K562 (cell line): ENCODE data around the gene KLHDC10. TPM values are rescaled to one million over a fixed set of nuclear protein-coding genes. Genes with fewer than 3 reads are reported as not detected.

Source experiments
- CAMTA2 ChIP-seq: fragments of 250-450 bp; sonication (Bioruptor Pico); conservative IDR thresholded peaks from 2 replicates; pipeline ENCODE4 v1.5.1; 2022
- NR0B1 ChIP-seq: fragments of 450-650 bp; IDR thresholded peaks from one replicate; pipeline ENCODE4 v1.6.1; 2018; ENCODE audit warnings: mild to moderate bottlenecking, moderate library complexity; ENCODE audit not compliant: partially characterized antibody
- POLR2G ChIP-seq: fragments of 200-400 bp; formaldehyde crosslinking; IDR thresholded peaks from 2 replicates; pipeline ENCODE4 v1.6.1; 2017; ENCODE audit warnings: low read depth, mild to moderate bottlenecking, antibody characterized with exemption, low read length, moderate library complexity
- RREB1 ChIP-seq: fragments of 250-450 bp; sonication (Bioruptor Pico); IDR thresholded peaks from 2 replicates; pipeline ENCODE4 v1.4.0; 2020
- SIN3B ChIP-seq: fragments of 450-650 bp; IDR thresholded peaks from 2 replicates; pipeline ENCODE4 v1.6.1; 2017; ENCODE audit warnings: low read depth, mild to moderate bottlenecking, moderate library complexity
- SRSF3 ChIP-seq: fragments of 200-400 bp; formaldehyde crosslinking; IDR thresholded peaks from 2 replicates; pipeline ENCODE4 v1.6.1; 2016; ENCODE audit warnings: mild to moderate bottlenecking, low read length, moderate library complexity; ENCODE audit not compliant: insufficient read depth
- ZNF24 ChIP-seq: fragments of 450-650 bp; IDR thresholded peaks from 2 replicates; pipeline ENCODE4 v1.6.1; 2016
- ZNF280A ChIP-seq: fragments of 450-650 bp; IDR thresholded peaks from 2 replicates; pipeline ENCODE4 v1.6.1; 2018; ENCODE audit warnings: mild to moderate bottlenecking, low read depth; ENCODE audit not compliant: partially characterized antibody
- ZNF41 ChIP-seq: fragments of 250-450 bp; sonication (Bioruptor Pico); conservative IDR thresholded peaks from 2 replicates; pipeline ENCODE4 v1.4.0; 2020; ENCODE audit warnings: mild to moderate bottlenecking
- polyA plus RNA-seq, 8 experiments: library from polyadenylated mRNA; depleted of rRNA in 4 of 8; stranded (reverse) in 5 of 8; unstranded in 3 of 8; fragments of >200 nt; fragmentation: Nextera tagmentation in 2 of 8; fragmentation: Illumina TruSeq in 1 of 8; extraction: Ambion mirVana in 2 of 8; extraction: Trizol in 1 of 8; gene quantifications; 2 replicates each; pipeline versions ENCODE4 v1.2.1 to v1.2.3, GENCODE V29; 2011 to 2014; ENCODE audit warnings: inconsistent platforms in 1 of 8, missing spikeins in 1 of 8
- total RNA-seq, 7 experiments: library from RNA; depleted of rRNA in 6 of 7; stranded (reverse); fragments of >200 nt in 6 of 7; fragmentation: Illumina TruSeq in 2 of 7; extraction: Trizol in 2 of 7; gene quantifications; 2 replicates each; pipeline versions ENCODE4 v1.2.1 to v1.2.3, GENCODE V29; 2011 to 2021; ENCODE audit warnings: low replicate concordance in 1 of 7

Gene KLHDC10
- total and polyA plus RNA-seq, 9 of the 15 experiments (the other 6 are each of a cell fraction or from before 2014, with no cell fraction given) = 9.8 to 80.5 (median 31.4) TPM

GRCh38 chr7:130135208-130136205 lies 65.2 kb downstream of the KLHDC10 start (continued):
- TF ChIP-seq ZNF41 (CRISPR knock-in tag) (no peak), ZNF280A (no peak), CAMTA2 (CRISPR knock-in tag) (peak; percentile 90; the same call in 1 of the 2 replicates), SRSF3 (no peak), RREB1 (CRISPR knock-in tag) (no peak), SIN3B (no peak), ZNF24 (no peak; the same call in 1 of the 2 replicates), POLR2G (no peak), NR0B1 (no peak)
